HT-29 (cell line): ENCODE results near the gene PKM. TPM values are rescaled to one million over a fixed set of nuclear protein-coding genes. Genes with fewer than 3 reads are reported as not detected.
"Not testable (repeated sequence)": the region's sequence is repeated elsewhere in the genome, so short reads cannot be mapped to it uniquely, and the experiment has no call there.

ENCODE experiments used
- DNase-seq: peaks from one replicate; pipeline ENCODE4 v3.0.0-alpha.2; 2015; ENCODE audit warnings: low spot score
- total RNA-seq: library from RNA; depleted of rRNA; stranded (reverse); fragments of >200 nt; shearing (Covaris generic); gene quantifications from 2 replicates; pipeline ENCODE4 v1.2.3, GENCODE V29; 2014; rRNA removed

Gene PKM
- total RNA-seq: 1,702 and 1,855 TPM in 2 replicates

DNA sequence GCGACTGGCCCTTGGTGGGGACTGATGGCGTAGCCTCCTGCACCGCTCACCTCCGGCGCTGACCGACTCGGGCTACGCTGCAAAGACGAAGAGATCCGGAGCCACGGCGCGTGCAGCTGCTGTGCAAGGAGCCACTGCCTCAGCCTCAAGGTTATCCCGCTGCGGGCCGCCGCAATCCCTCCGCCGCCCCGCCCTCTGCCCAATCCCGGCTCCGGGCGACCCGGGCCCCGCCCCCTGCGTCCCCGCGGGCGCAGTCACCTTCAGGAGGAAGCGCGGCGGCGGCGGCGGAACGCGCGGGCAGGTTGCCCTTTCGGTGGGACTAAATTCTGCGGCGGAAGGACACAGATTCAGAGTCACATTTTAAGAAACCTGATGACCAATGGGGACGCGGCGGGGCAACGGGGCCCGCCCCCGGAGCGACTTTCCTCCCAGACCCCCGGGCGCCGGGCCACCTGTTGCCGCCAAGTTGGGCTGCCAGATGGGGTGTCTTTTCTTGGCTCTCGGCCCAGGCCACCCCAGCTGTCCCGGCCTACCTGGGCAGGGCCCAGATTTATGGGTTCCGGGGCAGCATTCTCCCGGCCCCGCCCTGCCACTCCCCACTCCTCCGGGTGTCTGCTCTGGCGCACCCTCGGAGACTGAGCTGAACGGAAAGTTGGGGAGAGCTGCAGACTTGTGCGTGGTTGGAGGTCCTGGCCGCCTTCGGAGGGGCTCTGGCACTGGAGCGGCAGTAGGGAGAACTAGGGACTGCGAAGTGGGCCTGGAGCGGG is at the start of gene PKM:
Gene PKM (minus strand): TSS at position 125 of the 767 bp plus-strand sequence. CDS start 12,093 bp downstream, outside the sequence.
- DNase-seq: peak; percentile 99

DNA sequence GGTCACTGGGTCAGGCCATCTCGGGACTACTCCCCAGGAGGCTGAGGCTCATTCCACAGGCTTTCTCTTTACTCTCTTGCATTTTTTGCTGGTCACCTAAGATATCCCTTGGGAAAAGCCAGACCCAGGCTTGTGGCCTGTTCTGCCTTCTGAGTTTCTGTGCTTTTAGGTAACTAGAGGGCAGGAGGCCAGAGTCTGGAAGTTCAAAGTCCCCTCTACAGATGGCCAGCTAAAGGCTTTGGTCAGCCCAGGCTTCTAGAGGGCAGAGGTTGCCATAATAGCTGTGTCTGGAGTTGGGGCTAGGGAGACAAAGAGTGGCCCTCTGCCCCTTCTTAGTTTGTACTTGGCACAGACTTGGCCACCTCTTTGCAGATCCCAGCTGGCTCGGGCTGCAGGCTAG is 49.8 kb upstream of the PKM start:
- DNase-seq: no peak

DNA sequence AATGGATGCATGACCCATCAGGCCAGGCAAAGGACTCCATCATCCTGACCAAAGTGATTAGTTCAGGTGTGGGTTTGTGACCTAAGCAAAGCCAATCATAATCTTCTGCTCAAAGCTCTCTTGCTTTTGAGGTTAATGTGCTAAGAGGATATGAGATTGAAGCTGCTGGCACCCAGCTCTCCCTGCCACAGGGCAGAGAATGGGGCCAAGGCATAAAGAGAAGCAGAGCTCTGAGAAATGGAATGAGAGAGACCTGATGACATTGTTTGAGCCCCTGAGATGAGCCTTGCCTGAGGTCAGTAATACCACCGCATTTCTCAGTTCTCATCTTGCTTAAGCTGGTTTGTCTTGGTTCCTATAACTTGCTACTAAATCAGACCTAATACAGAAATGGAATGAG is 47.7 kb upstream of the PKM start:
- DNase-seq: no peak

DNA sequence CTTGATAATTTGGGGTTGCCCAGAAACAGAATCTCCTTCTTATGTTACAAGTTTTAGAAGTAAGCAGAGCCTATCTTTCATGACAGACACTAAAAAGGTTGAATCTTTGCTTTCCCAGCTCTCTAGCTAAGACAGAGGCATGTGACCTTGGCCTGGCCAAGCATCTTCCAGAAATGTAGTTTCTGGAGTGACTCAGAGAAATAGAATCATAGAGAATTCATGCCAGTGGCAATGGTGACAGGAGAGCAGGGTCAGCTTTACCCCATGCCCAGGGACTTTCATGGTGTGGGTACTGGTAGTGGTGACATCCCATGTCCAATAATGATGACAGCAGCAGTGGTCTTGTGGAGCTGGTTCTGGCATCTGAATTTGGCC is 45.3 kb upstream of the PKM start:
- DNase-seq: no peak

GRCh38 chr15:72275635-72276325 is 44.8 kb upstream of the PKM start:
- DNase-seq: not testable (repeated sequence)

DNA sequence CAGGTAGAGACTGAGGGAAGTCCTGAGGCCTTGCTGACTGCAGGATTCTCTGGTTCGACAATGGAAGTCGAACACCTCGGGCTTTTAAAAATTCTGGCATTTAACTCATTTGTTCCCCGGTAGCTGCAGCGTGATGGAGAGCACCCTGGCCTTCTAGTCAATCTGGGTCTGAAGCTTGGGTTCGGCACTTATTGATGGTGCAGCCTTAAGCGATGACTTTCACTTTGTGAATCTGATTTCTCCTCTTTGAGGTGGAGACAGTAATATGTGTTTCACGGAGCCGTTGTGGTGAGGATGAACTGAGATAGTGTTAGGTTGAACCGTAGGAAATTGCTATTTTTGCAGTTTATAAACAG is 42.0 kb upstream of the PKM start:
- no peak for DNase-seq

- DNase-seq: peak; percentile 98
These were observed 41.4 kb upstream of the PKM start, which contains the start of gene PARP6 for GRCh38 chr15:72272213-72272996. Gene PARP6 (minus strand): TSS chr15:72272554. CDS start chr15:72267477, 5,077 bp downstream.

DNA sequence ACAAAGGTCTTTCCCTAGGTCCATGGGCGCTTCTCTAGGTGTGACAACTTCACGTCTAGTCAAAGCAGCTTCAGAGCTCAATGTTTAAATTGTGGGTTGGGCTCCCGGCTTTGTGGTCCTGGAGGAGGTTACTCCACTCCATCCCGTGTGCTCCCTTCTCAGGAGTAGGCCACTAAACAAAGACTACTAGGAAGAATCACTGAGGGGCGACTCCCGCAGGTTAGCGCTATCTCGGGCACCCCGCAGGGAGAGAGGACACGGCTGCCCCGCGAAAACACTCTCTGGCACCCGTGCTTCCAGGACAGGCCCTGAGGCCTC is 40.9 kb upstream of the PKM start:
- peak; percentile 40 for DNase-seq

DNA sequence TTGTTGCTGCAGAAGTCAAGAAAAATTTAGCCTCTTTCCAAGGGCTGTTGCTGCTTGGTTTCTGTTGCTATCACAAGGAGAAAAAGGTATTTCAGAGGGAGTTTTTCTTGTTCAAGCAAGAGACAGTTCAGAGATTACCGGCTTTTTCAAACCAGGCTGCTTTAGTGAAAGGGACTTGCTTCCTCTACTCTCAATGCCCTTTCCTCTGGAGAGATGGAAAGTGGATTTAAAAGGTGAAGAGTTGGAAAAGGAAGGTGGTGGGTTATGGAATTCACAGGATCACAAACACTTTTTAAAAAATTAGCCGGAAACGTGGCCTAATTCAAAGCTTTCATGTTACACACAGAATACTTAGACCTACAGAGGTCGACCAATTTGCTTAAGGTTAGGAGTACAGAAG is 40.2 kb upstream of the PKM start:
- DNase-seq: no peak

GRCh38 chr15:72269739-72270138 is 38.7 kb upstream of the PKM start:
- no peak for DNase-seq

GRCh38 chr15:72265031-72265430 is 34.0 kb upstream of the PKM start:
- DNase-seq: no peak

- DNase-seq: no peak
These were observed 21.8 kb upstream of the PKM start for GRCh38 chr15:72252663-72253299.

GRCh38 chr15:72249142-72249810 is 18.3 kb upstream of the PKM start:
- no peak for DNase-seq

DNA sequence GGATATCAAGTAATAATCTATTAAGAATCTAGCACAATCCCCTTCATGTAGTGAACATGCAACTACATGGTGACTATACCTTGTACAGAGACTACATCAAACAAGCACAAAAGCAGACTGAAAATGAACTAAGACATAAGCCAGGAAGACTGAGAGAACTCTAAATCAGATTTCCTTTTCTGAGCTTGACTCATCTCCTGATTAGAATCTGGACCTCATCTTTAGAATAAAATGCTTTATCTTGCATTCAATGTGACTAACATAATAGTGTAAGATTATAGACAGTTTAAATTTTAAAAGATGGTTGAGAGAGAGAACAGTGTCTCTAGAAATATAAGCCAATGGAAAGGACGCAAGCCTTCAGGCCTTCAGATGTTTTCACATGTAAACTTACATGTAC is 17.5 kb upstream of the PKM start:
- DNase-seq: no peak

DNA sequence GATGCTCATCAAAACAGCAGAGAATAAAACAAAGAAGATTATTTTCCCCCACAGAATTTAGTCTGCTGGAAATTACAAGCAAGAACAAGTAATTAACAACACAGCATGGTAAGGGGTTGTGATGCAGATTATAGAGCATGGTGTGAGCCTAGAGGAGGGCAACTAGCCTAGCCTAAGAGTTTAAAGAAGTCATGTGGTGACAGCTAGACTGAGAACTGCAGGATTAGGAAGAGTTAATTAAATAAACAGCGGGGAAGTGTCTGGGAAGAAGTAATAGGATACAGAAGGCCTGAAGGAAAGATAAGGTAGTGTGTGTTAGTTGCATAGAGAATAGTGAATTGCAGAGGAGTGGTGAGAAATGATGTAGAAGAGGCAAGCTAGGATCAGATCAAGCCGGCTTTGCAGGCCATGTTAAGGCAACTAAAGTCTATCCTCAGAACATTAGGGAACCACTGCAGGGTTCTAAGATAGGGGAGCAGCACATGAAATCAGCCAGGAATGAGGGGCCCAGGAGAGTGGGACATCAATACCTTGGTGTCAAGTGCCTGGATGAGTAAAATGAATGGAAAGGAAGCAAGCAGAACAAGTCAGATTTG is 11.9 kb upstream of the PKM start:
- no peak for DNase-seq

DNA sequence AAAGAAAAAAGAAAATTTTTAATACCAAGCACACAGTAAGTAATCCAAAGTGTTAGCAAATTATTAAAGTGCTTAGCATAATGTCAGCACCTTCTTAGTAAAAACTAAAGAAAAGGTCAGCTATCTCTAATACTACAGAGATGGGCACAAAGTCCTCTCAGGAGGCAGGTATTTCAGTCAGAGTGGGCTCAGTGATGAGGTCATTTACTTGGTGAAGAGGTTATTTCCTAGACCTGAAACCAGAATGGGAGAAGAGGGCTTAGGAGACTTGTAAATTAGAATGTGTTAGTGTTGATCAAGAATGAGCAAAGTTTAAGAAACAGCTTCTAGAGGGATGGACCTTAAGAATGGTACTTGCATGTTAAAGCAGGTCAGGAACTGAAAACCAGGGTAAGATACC is 8.7 kb upstream of the PKM start:
- no peak for DNase-seq

DNA sequence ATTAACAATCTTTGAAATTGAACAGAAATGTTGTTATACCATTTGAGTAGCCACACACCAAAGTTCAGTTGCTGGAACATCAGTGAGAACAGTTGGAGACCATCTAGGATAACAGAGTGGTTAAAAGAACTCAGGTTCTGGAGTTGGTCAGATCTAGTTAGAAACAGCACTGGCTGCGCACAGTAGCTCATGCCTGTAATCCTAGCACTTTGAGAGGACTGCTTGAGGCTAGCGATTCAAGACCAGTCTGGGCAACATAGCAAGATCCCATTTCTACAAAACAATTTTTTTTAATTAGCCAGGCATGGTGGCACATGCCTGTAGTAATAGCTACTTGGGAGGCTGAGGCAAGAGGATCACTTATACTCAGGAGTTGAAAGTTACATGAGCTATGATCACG is 7.6 kb upstream of the PKM start:
- DNase-seq: no peak

DNA sequence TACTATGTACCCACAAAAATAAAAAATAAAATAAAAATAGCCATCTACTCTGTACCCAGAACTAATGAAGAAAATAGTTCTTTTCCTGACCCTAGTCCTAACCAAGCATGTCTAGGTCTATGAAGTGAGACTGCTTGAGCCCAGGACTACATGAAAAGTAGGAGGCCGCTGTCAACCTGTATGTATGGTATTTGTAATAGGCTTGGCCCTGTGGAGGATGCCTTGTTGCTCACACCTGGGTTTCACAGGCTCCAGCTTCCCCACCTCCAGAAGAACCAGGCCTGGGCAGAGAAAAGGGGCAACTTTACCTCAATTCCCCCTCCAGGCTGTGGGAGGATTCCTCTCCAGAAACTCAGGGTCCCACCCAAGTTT is 6.8 kb upstream of the PKM start:
- DNase-seq: peak; percentile 47

GRCh38 chr15:72237029-72237852 is 6.3 kb upstream of the PKM start:
- DNase-seq: peak; percentile 88

DNA sequence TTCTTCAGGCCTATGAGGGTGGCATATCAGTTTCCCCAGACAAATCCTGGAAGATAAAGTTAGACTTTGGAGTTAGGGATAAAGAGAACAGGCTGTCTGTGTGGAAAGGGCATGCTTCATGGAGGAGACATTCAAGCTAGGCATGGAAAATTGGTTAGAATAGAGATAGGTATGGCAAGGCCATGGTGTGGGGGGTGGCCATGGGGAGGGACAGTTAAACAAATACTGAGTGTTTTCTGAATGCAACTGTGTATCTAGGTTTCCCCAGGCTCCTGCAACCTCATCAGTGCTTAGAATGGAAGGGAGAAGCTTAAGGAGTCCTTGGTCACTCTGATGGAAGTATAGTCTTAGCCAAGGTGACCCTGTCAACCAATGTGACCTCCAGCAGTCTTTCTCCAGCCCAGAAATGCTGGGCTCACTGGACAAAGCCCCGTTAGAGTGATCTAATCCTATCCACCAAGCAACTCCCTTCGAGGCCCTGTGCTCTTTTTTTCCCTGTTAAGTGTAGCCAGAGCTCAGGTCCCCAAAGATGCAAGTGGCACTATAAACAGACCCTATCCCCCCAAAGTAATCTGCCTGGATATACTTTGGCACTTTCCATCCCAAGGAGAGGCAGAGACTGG is 5.5 kb upstream of the PKM start:
- DNase-seq: no peak
